DND-41 (cell line): ENCODE measurements around the gene PTDSS2.
A peak's percentile ranks its signal among the peaks of the same experiment; 100 is the strongest.

ENCODE experiments used
- ATAC-seq: fragments of 200-7000 bp; cut with Tn5 transposase; 3 replicates; pipeline ENCODE4 v1.9.1; 2021; ENCODE audit warnings: low read depth; ENCODE audit not compliant: insufficient read depth
- DNase-seq: peaks from one replicate; pipeline ENCODE4 v3.0.0-alpha.2; 2020
- H2AFZ ChIP-seq: 2 replicates; pipeline ENCODE4 v1.6.0; 2012; ENCODE audit warnings: low read depth, low read length
- H3K27ac ChIP-seq: 2 replicates; pipeline ENCODE4 v1.5.1; 2012; ENCODE audit warnings: low read length, inconsistent platforms
- H3K27me3 ChIP-seq: fragments of 200-600 bp; sonication (generic); 2 replicates; pipeline ENCODE4 v1.6.0; 2012; ENCODE audit warnings: low read length, mild to moderate bottlenecking, inconsistent platforms; ENCODE audit not compliant: insufficient read depth, poor library complexity
- H3K36me3 ChIP-seq: 2 replicates; pipeline ENCODE4 v1.5.1; 2012; ENCODE audit warnings: low read length, inconsistent platforms; ENCODE audit not compliant: insufficient read depth
- H3K4me1 ChIP-seq: 2 replicates; pipeline ENCODE4 v1.5.1; 2012; ENCODE audit warnings: mild to moderate bottlenecking, low read length; ENCODE audit not compliant: insufficient read depth
- H3K4me2 ChIP-seq: 2 replicates; pipeline ENCODE4 v1.6.0; 2012; ENCODE audit warnings: mild to moderate bottlenecking, moderate library complexity, low read length, inconsistent platforms; ENCODE audit not compliant: insufficient read depth
- H3K4me3 ChIP-seq, 2 experiments: fragments of 200-600 bp in 1 of 2; shearing (Covaris generic) in 1 of 2; 2 replicates each; pipeline ENCODE4 v1.5.1; 2012 to 2016; ENCODE audit warnings: inconsistent platforms in 2 of 2, low read length in 2 of 2, mild to moderate bottlenecking in 2 of 2, low read depth in 1 of 2, moderate library complexity in 1 of 2
- H3K79me2 ChIP-seq: 2 replicates; pipeline ENCODE4 v1.6.0; 2012; ENCODE audit warnings: low read length, inconsistent platforms; ENCODE audit not compliant: insufficient read depth
- H3K9ac ChIP-seq: 2 replicates; pipeline ENCODE4 v1.6.0; 2012; ENCODE audit warnings: low read depth, mild to moderate bottlenecking, inconsistent platforms, low read length, moderate library complexity
- H3K9me3 ChIP-seq: 2 replicates; pipeline ENCODE4 v1.5.1; 2012; ENCODE audit warnings: low read length, moderate library complexity, mild to moderate bottlenecking, inconsistent platforms; ENCODE audit not compliant: insufficient read depth, severe bottlenecking
- H4K20me1 ChIP-seq: 2 replicates; pipeline ENCODE4 v1.6.0; 2012; ENCODE audit warnings: low read length; ENCODE audit not compliant: insufficient read depth
- EZH2 ChIP-seq: IDR thresholded peaks from 3 replicates; pipeline ENCODE4 v1.6.1; 2012; ENCODE audit warnings: borderline replicate concordance, low read depth, mild to moderate bottlenecking, moderate library complexity, low read length, inconsistent platforms; ENCODE audit not compliant: severe bottlenecking
- TF ChIP-seq, protein P1 (sequence below): IDR thresholded peaks from 2 replicates; pipeline ENCODE4 v1.5.1; 2012; ENCODE audit warnings: borderline replicate concordance, low read length, moderate library complexity, mild to moderate bottlenecking; ENCODE audit not compliant: poor library complexity, severe bottlenecking; ENCODE audit errors: extremely low read depth

Gene PTDSS2

DNA sequence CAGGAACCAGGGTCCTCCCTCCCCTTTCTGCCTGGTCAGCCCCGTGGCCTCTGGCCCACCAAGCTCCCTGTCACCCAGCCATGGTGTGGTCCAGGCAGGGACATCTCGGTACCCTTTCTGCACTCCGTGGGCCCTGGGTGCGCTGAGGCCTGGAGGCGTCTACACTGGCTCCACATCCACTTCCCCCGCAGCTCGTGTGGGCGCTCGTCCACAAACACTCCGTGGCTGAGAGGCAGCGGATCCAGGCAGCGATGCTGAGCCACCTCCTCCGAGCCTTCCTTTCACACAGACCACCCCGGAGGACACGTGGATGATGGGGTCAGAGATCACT lies 40.8 kb downstream of the PTDSS2 start:
- Histone ChIP-seq H3K27me3 (no peaks in the 10 kb centered on the region), H3K9me3 (no peaks in the 10 kb centered on the region), H3K79me2 (no peaks in the 10 kb centered on the region), H3K9ac (no peak overlapping the region), H2AFZ (no peak overlapping the region), H3K4me2 (no peak overlapping the region), H3K4me3 (no peak overlapping the region), H3K27ac (no peak overlapping the region), H3K4me1 (no peaks in the 10 kb centered on the region), H3K36me3 (peaks cover 60% of the 10 kb centered on the region), H4K20me1 (peaks cover 7% of the 10 kb centered on the region; the same call in 1 of the 2 replicates)
- DNase-seq (no peak), ATAC-seq (no peak)
- TF ChIP-seq, protein P1, sequence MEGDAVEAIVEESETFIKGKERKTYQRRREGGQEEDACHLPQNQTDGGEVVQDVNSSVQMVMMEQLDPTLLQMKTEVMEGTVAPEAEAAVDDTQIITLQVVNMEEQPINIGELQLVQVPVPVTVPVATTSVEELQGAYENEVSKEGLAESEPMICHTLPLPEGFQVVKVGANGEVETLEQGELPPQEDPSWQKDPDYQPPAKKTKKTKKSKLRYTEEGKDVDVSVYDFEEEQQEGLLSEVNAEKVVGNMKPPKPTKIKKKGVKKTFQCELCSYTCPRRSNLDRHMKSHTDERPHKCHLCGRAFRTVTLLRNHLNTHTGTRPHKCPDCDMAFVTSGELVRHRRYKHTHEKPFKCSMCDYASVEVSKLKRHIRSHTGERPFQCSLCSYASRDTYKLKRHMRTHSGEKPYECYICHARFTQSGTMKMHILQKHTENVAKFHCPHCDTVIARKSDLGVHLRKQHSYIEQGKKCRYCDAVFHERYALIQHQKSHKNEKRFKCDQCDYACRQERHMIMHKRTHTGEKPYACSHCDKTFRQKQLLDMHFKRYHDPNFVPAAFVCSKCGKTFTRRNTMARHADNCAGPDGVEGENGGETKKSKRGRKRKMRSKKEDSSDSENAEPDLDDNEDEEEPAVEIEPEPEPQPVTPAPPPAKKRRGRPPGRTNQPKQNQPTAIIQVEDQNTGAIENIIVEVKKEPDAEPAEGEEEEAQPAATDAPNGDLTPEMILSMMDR: no peak
- no peak for TF ChIP-seq EZH2

DNA sequence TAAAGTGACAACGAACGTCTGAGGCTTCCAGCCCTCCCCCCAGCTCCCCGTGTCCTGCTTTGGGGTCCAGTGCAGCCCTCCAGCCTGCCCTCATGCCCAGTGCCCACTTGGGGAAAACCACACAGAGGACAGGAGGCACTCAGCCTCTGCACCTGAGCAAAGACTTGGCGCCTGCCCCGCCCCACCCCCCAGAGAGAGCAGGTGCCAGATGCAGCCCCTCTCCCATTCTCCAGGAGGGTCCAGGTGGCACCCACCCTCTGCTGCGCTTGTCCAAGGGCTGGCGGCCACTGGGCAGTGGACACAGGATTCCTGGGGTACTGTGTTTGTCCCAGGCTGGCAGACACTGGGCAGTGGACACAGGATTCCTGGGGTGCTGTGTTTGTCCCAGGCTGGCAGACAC lies 41.3 kb downstream of the PTDSS2 start:
- ATAC-seq (no peak), DNase-seq (no peak)
- Histone ChIP-seq H3K9ac (no peak overlapping the region), H3K36me3 (peaks cover 62% of the 10 kb centered on the region), H3K79me2 (no peaks in the 10 kb centered on the region), H3K27me3 (no peaks in the 10 kb centered on the region), H3K4me1 (no peaks in the 10 kb centered on the region), H3K27ac (no peak overlapping the region), H3K4me3 (no peak overlapping the region), H3K4me2 (no peak overlapping the region), H4K20me1 (peaks cover 7% of the 10 kb centered on the region; the same call in 1 of the 2 replicates), H3K9me3 (no peaks in the 10 kb centered on the region), H2AFZ (no peak overlapping the region)
- TF ChIP-seq, protein P1: no peak
- TF ChIP-seq EZH2: no peak

DNA sequence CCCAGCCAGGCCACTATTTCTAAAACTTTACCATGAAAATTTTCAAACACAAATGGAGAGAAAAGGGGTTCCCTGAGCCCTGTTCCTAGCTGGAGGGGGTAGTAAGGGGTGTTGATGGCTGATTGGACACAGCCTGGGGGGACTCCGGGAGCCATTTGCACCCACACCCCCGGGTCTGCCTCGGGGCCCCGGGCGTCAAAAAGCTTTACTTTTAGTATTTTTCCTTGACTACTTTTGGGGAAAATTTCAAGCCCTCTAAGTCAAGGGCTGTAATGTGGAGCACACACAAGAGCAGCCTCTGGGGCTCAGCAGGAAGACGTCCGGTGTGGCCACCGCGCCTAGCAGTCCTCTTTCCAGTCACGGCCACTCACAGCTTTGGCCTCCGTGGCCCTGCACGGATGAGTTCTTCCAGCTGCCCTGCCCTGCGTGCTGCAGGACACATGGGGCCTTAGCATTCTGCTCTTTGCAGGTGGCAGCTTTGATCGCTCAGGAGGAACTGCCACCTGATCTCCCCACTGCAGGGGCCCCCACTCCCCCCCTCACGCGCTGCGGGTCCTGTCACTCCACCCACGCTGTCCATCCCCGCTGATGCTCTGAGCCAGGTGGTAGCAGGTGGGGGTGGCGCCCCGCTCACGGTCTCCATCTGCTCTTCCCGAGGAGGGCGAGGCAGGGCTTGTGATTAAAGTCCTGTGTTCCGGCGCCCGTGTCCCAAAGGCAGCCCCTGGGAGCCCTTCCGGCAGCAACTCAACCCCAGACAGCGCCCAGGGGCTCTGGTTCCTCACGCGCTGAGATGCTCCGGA lies 42.5 kb downstream of the PTDSS2 start:
- Histone ChIP-seq H3K9ac (no peak overlapping the region), H3K9me3 (no peaks in the 10 kb centered on the region), H2AFZ (no peak overlapping the region), H4K20me1 (peaks cover 6% of the 10 kb centered on the region), H3K4me1 (no peaks in the 10 kb centered on the region), H3K27ac (no peak overlapping the region), H3K4me3 (no peak overlapping the region), H3K4me2 (no peak overlapping the region), H3K79me2 (no peaks in the 10 kb centered on the region), H3K36me3 (peaks cover 67% of the 10 kb centered on the region), H3K27me3 (no peaks in the 10 kb centered on the region)
- 0 out of 3 replicates have a peak, but pooled peaks have one; percentile 21 for ATAC-seq
- no peak for TF ChIP-seq EZH2
- TF ChIP-seq, protein P1: no peak
- no peak for DNase-seq
